DOHH2 (cell line): ENCODE data around the gene SLC35B2.
A peak's percentile ranks its signal among the peaks of the same experiment; 100 is the strongest.

Experiments used
- H3F3A ChIP-seq: fragments of 200-600 bp; sonication (generic), shearing (Covaris generic); 2 replicates; pipeline ENCODE4 v1.6.0; 2016; ENCODE audit warnings: antibody characterized with exemption, mild to moderate bottlenecking; ENCODE audit not compliant: control insufficient read depth, insufficient read depth
- H3K27ac ChIP-seq: fragments of 200-600 bp; sonication (generic); 2 replicates; pipeline ENCODE4 v1.5.1; 2014; ENCODE audit warnings: low read depth, mild to moderate bottlenecking, low read length, moderate library complexity
- H3K27me3 ChIP-seq: fragments of 200-600 bp; sonication (generic); 2 replicates; pipeline ENCODE4 v1.6.1; 2014; ENCODE audit warnings: mild to moderate bottlenecking, low read length, mixed read lengths; ENCODE audit not compliant: control insufficient read depth
- H3K36me3 ChIP-seq: fragments of 200-600 bp; sonication (generic); 2 replicates; pipeline ENCODE4 v1.6.1; 2014; ENCODE audit warnings: mild to moderate bottlenecking, low read length, moderate library complexity, mixed read lengths; ENCODE audit not compliant: control insufficient read depth
- H3K4me1 ChIP-seq: fragments of 200-600 bp; sonication (generic); 2 replicates; pipeline ENCODE4 v1.6.1; 2014; ENCODE audit warnings: mild to moderate bottlenecking, low read length, mixed read lengths; ENCODE audit not compliant: control insufficient read depth
- H3K4me2 ChIP-seq: fragments of 200-600 bp; sonication (generic); 2 replicates; pipeline ENCODE4 v1.6.0; 2014; ENCODE audit warnings: mild to moderate bottlenecking, low read length, moderate library complexity
- H3K4me3 ChIP-seq: fragments of 200-600 bp; sonication (generic); 2 replicates; pipeline ENCODE4 v1.5.1; 2014; ENCODE audit warnings: mild to moderate bottlenecking, low read length, mixed read lengths
- H3K79me2 ChIP-seq: fragments of 200-600 bp; sonication (generic); 2 replicates; pipeline ENCODE4 v1.6.1; 2014; ENCODE audit warnings: mild to moderate bottlenecking, low read length, mixed read lengths; ENCODE audit not compliant: control insufficient read depth
- H3K9me2 ChIP-seq: fragments of 200-600 bp; sonication (generic); replicated peaks from 2 replicates; pipeline ENCODE4 v1.6.1; 2014; ENCODE audit warnings: mild to moderate bottlenecking, low read length, mixed read lengths; ENCODE audit not compliant: control insufficient read depth
- H3K9me3 ChIP-seq: fragments of 200-600 bp; sonication (generic); 2 replicates; pipeline ENCODE4 v1.6.1; 2014; ENCODE audit warnings: antibody characterized with exemption, low read length, mixed read lengths; ENCODE audit not compliant: control insufficient read depth, insufficient read depth
- H4K20me1 ChIP-seq: fragments of 200-600 bp; sonication (generic); 2 replicates; pipeline ENCODE4 v1.6.0; 2014; ENCODE audit warnings: low read depth, mild to moderate bottlenecking, antibody characterized with exemption, low read length, moderate library complexity; ENCODE audit not compliant: control insufficient read depth, insufficient read depth
- CTCF ChIP-seq: fragments of 200-600 bp; sonication (generic); IDR thresholded peaks from one replicate; pipeline ENCODE4 v1.5.1; 2014; ENCODE audit warnings: antibody characterized with exemption, mild to moderate bottlenecking, low read depth, low read length; ENCODE audit not compliant: poor library complexity, severe bottlenecking
- EZH2phosphoT487 ChIP-seq: fragments of 200-600 bp; sonication (generic); IDR thresholded peaks from 2 replicates; pipeline ENCODE4 v1.6.1; 2017; ENCODE audit warnings: borderline replicate concordance, mild to moderate bottlenecking, antibody characterized with exemption, low read length, moderate library complexity, mixed read lengths

SLC35B2 gene

GRCh38 chr6:44249082-44249748 lies 8.1 kb downstream of the SLC35B2 start:
- TF ChIP-seq EZH2phosphoT487 (no peak), CTCF (no peak)
- H3K36me3 ChIP-seq, result peaks cover 73% of the 10 kb centered on the region
- no peaks in the 10 kb centered on the region for H3K9me3 ChIP-seq
- peaks cover 34% of the 10 kb centered on the region for H4K20me1 ChIP-seq
- peak overlapping the region; percentile 83 for H3K4me3 ChIP-seq
- H3K79me2 ChIP-seq, result peaks cover 45% of the 10 kb centered on the region
- H3K4me2 ChIP-seq, result peak overlapping the region; percentile 74
- peak overlapping the region; percentile 83; the same call in 1 of the 2 replicates for H3K27ac ChIP-seq
- H3K27me3 ChIP-seq, result no peaks in the 10 kb centered on the region
- peaks cover 37% of the 10 kb centered on the region for H3K4me1 ChIP-seq
- H3F3A ChIP-seq, result peaks cover 71% of the 10 kb centered on the region
- H3K9me2 ChIP-seq, result no peaks in the 10 kb centered on the region

GRCh38 chr6:44248579-44248978 lies 8.7 kb downstream of the SLC35B2 start:
- H3K27me3 ChIP-seq, result no peaks in the 10 kb centered on the region
- H3F3A ChIP-seq, result peaks cover 64% of the 10 kb centered on the region
- peaks cover 45% of the 10 kb centered on the region for H3K79me2 ChIP-seq
- peaks cover 35% of the 10 kb centered on the region for H3K4me1 ChIP-seq
- peaks cover 34% of the 10 kb centered on the region for H4K20me1 ChIP-seq
- H3K36me3 ChIP-seq, result peaks cover 67% of the 10 kb centered on the region
- no peaks in the 10 kb centered on the region for H3K9me3 ChIP-seq
- peak overlapping the region; percentile 83 for H3K4me3 ChIP-seq
- peak overlapping the region; percentile 83 for H3K27ac ChIP-seq
- no peak for TF ChIP-seq EZH2phosphoT487
- no peak for TF ChIP-seq CTCF
- no peaks in the 10 kb centered on the region for H3K9me2 ChIP-seq
- peak overlapping the region; percentile 74 for H3K4me2 ChIP-seq

- Histone ChIP-seq H4K20me1 (peaks cover 34% of the 10 kb centered on the region), H3K4me3 (peak overlapping the region; percentile 83), H3K4me1 (peaks cover 32% of the 10 kb centered on the region), H3K36me3 (peaks cover 57% of the 10 kb centered on the region), H3K9me3 (no peaks in the 10 kb centered on the region), H3K27me3 (no peaks in the 10 kb centered on the region), H3K27ac (peak overlapping the region; percentile 83), H3K4me2 (peak overlapping the region; percentile 74), H3K9me2 (no peaks in the 10 kb centered on the region), H3K79me2 (peaks cover 45% of the 10 kb centered on the region), H3F3A (peaks cover 55% of the 10 kb centered on the region)
- TF ChIP-seq CTCF (no peak), EZH2phosphoT487 (no peak)
Measured at GRCh38 chr6:44247338-44248302, 9.7 kb downstream of the SLC35B2 start.
